ENCODE data around the gene LRP2. TPM values are rescaled to one million over a fixed set of nuclear protein-coding genes. Genes with fewer than 3 reads are reported as not detected.

Gene LRP2
- total and polyA plus RNA-seq, 2 experiments from 2014 or later, result 0.68 to 2.7 TPM

GRCh38 chr2:169285531-169286235 is 76.7 kb downstream of the LRP2 start (continued):
- TF ChIP-seq, protein P1, sequence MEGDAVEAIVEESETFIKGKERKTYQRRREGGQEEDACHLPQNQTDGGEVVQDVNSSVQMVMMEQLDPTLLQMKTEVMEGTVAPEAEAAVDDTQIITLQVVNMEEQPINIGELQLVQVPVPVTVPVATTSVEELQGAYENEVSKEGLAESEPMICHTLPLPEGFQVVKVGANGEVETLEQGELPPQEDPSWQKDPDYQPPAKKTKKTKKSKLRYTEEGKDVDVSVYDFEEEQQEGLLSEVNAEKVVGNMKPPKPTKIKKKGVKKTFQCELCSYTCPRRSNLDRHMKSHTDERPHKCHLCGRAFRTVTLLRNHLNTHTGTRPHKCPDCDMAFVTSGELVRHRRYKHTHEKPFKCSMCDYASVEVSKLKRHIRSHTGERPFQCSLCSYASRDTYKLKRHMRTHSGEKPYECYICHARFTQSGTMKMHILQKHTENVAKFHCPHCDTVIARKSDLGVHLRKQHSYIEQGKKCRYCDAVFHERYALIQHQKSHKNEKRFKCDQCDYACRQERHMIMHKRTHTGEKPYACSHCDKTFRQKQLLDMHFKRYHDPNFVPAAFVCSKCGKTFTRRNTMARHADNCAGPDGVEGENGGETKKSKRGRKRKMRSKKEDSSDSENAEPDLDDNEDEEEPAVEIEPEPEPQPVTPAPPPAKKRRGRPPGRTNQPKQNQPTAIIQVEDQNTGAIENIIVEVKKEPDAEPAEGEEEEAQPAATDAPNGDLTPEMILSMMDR (conservative IDR thresholded peaks at IDR 0.05; ENCODE audit: low read depth in 2 of 2), result no peak
- TF ChIP-seq POLR2AphosphoS5 (IDR thresholded peaks at IDR 0.05; ENCODE audit: low read depth), result no peak
- TF ChIP-seq, protein P2, sequence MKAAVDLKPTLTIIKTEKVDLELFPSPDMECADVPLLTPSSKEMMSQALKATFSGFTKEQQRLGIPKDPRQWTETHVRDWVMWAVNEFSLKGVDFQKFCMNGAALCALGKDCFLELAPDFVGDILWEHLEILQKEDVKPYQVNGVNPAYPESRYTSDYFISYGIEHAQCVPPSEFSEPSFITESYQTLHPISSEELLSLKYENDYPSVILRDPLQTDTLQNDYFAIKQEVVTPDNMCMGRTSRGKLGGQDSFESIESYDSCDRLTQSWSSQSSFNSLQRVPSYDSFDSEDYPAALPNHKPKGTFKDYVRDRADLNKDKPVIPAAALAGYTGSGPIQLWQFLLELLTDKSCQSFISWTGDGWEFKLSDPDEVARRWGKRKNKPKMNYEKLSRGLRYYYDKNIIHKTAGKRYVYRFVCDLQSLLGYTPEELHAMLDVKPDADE (IDR thresholded peaks at IDR 0.05), result no peak

GRCh38 chr2:169280502-169280901 is 81.8 kb downstream of the LRP2 start:
- no peak for DNase-seq (ENCODE audit: low spot score)
- H3K4me1 ChIP-seq (ENCODE audit: insufficient read depth), result 0 out of 2 replicates have a peak, but pooled peaks cover 1% of the 10 kb centered on the region
- H3K27ac Mint-ChIP-seq, result no peak overlapping the region
- H3F3A ChIP-seq (replicated peaks; ENCODE audit: low read depth), result no peaks in the 10 kb centered on the region
- no peak overlapping the region for H2AFZ ChIP-seq
- no peak overlapping the region for H3K4me3 Mint-ChIP-seq
- H3K4me2 ChIP-seq, result no peak overlapping the region
- H4K20me1 ChIP-seq (replicated peaks; ENCODE audit: insufficient read depth), result no peaks in the 10 kb centered on the region
- no peaks in the 10 kb centered on the region for H3K27me3 ChIP-seq (ENCODE audit: insufficient read depth)
- H3K36me3 ChIP-seq (ENCODE audit: insufficient read depth), result no peaks in the 10 kb centered on the region
- H3K36me3 Mint-ChIP-seq (ENCODE audit: low read depth), result no peaks in the 10 kb centered on the region
- peaks cover 2% of the 10 kb centered on the region; the same call in 2 of the 3 replicates for H3K4me1 Mint-ChIP-seq
- ATAC-seq, result no peak
- H3K4me3 ChIP-seq, result no peak overlapping the region
- no peaks in the 10 kb centered on the region for H3K9me2 ChIP-seq (ENCODE audit: insufficient read depth)
- H3K9me3 Mint-ChIP-seq, result no peaks in the 10 kb centered on the region
- H3K27me3 Mint-ChIP-seq (ENCODE audit: insufficient read depth, low read depth, poor library complexity), result peaks cover 2% of the 10 kb centered on the region
- no peak overlapping the region for H3K27ac ChIP-seq (ENCODE audit: low read depth)
- H3K79me2 ChIP-seq (replicated peaks; ENCODE audit: insufficient read depth), result no peaks in the 10 kb centered on the region
- TF ChIP-seq JUNB (IDR thresholded peaks at IDR 0.05; ENCODE audit: unreplicated experiment) (no peak), EZH2 (IDR thresholded peaks at IDR 0.05; ENCODE audit: low read depth, unreplicated experiment) (no peak), EZH2phosphoT487 (IDR thresholded peaks at IDR 0.05; ENCODE audit: unreplicated experiment) (no peak), REST (IDR thresholded peaks at IDR 0.05; ENCODE audit: unreplicated experiment) (no peak), NANOG (IDR thresholded peaks at IDR 0.05; ENCODE audit: borderline replicate concordance) (no peak), ZNF462 (CRISPR knock-in tag; IDR thresholded peaks at IDR 0.05) (no peak), POLR2AphosphoS5 (IDR thresholded peaks at IDR 0.05; ENCODE audit: low read depth) (no peak)

Data from GM23338 (cell line).